Putamen (tissue), 1 donor: ENCODE measurements around the gene RPP25L.

Experiments
- DNase-seq: peaks from one replicate; pipeline ENCODE4 v3.0.0-alpha.2; 2016; ENCODE audit warnings: low spot score

RPP25L gene

GRCh38 chr9:34585946-34586669, 25.8 kb downstream of the RPP25L start:
- no peak for DNase-seq

GRCh38 chr9:34584970-34585369, 26.9 kb downstream of the RPP25L start:
- no peak for DNase-seq

- DNase-seq: no peak
These were observed 29.1 kb downstream of the RPP25L start for GRCh38 chr9:34582787-34583186.

DNA sequence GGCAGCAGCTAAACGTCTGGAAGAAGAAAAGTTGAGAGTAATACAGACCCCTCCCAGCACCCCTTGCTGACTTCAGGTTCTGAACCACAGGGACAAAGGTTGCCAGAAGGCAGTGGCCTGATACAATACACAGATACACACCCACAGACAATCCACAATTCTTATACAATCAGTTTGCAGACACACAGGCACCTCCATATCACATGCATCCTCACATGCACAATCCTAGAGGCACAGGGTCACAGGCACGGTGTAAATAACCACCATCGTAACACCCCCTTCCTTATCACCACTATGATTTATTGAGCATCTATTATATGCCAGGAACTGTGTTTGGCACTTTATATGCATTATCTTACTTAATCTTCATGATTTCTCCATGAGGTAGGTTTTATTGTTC, 30.6 kb downstream of the RPP25L start:
- no peak for DNase-seq

DNA sequence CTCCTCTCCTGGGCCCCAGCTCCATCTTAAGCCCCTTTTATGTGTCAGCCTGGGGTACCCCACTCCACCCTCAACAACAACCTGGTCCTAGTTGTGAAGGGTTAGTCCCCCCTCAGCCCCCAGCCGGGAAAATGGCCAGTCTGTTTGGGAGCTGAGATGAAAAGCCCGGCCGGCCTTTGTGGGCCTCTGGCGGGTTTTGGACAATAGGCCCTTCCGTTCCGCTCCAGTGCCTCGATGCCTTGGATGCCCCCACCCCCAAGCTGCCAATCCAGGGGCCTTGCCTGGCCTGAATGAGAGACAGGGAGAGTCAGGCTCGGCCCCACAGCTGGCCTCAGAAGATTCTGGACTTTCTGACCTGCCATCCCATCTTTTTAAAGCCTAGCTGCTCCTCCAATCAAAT, 31.5 kb downstream of the RPP25L start:
- DNase-seq: no peak

- DNase-seq: no peak
These were observed 32.1 kb downstream of the RPP25L start for GRCh38 chr9:34579808-34580163.

GRCh38 chr9:34579104-34579807, 32.6 kb downstream of the RPP25L start:
- DNase-seq: no peak

GRCh38 chr9:34578241-34579103, 33.4 kb downstream of the RPP25L start:
- no peak for DNase-seq

DNA sequence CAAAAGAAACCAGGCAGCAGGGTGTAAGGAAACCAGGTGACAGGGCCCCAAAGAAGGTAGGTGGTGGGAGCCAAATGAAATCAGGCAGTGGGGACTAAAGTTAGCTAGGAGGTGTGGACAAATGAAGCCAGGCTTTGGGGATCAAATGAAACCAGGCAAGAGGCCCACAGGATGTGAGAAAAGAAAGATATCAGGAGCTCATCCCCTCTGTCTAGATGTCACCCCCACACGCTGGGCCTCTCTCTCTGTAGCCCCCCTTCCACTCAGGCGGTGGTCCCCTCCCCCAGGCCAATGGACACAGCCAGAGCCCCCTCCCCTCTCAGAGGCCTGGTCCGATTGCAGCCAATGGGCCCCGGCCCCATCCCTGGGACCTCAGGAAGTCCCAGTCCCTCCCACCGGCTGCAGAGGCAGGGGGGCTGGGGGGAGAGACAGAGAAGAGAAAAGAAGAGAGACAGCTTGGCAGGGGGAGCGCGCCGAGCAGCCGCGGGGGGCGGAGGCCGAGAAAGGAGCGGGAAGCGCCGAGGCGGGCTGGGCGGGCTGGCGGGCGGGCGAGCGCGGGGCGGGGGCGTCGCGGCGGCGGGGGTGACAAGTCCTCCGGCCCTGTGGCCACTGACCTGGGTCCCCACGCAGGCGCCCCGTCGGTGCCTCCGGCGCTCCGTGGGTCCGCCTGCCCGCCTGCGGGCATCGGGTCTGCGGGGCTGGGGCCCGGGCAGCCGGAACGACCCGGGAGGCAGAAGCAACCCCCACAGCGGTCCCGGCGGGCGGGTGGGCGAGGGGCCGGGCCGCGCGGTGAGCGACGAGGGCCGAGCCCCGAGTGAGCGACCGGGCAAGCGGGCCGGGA, 34.3 kb downstream of the RPP25L start:
- DNase-seq: no peak

- DNase-seq: no peak
These were observed 35.1 kb downstream of the RPP25L start for GRCh38 chr9:34576597-34577399.

- no peak for DNase-seq
These were observed 35.9 kb downstream of the RPP25L start for GRCh38 chr9:34575862-34576596.

- no peak for DNase-seq
These were observed 36.7 kb downstream of the RPP25L start for GRCh38 chr9:34575241-34575640.

- DNase-seq: no peak
These were observed 37.3 kb downstream of the RPP25L start for GRCh38 chr9:34574571-34574970.

DNA sequence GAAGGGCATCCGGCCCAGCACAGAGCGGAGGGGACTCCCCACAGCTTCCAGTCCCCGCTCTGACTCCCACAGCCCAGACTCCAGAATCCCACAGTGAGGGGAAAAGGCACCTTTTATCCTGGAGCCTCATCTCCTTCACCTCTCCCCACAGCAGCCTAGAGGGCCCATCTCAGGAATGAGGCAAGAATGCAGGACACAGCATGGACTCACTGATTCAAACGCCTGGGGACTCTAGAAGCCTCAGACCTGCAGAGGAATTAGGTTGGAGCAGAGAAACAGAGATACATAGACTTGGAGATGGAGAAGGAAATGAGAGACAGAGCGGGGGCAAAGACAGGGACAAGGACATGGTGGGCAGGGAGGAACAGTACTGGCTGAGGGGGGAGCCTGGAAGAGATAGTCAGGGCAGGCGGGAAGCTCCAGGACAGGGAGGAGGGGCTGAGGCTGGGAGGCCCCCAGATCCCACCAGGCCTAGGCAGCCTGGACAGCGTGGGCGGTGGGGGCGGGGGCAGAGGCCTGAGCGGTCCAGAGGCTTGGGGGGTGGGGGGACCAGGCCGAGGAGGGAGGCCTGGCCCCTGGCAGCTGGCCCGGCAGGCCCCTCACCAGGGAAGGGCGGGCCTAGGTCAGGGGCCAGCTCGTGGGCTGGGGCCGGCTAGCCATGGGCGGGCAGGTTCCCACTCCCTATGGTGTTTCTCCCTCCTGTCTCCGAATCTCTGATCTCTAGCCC, 38.1 kb downstream of the RPP25L start:
- DNase-seq: no peak

DNA sequence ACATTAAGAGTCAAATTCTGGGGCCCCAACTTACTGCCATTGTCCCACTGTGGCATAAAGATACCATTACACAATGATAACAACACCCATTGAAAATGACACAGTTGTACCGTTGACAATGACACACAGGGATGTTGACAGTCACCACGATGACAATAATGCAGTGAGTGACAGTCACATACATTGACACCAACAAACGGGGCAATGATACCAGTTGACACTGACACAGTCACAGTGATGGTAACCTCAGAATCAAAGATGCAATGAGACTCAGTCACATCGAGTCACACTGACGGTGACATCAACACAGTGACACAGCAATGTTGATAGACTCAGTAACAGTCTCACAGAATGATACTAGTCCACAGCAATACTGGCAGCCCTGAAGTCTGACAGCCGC, 39.3 kb downstream of the RPP25L start:
- DNase-seq: no peak

DNA sequence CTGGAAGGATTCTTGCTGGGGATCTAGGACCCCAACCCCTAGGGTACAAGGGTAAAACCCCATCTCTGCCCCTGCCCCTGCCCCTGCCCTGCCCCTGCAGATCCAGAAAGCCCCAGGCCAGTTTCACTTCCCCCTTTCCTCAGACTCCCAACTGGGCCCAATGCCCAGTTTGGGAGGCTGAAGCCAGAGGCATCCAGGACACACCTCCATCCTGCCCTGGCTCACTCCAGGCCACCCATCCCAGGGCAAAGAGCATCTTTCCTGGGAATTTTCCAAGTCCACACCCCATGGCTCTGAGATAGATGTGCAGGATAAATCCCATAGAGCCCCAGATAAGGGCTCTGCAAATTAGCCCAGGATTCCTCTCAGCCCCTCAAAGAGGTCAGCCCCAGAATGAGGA, 39.8 kb downstream of the RPP25L start:
- DNase-seq: no peak

GRCh38 chr9:34571481-34571810, 40.5 kb downstream of the RPP25L start:
- no peak for DNase-seq

- DNase-seq: no peak
These were observed 41.0 kb downstream of the RPP25L start for GRCh38 chr9:34570809-34571480.

- DNase-seq: no peak
These were observed 41.5 kb downstream of the RPP25L start for GRCh38 chr9:34570376-34570775.
